ENCODE measurements around the gene AAK1. TPM values are rescaled to one million over a fixed set of nuclear protein-coding genes. Genes with fewer than 3 reads are reported as not detected.
"Not testable (repeated sequence)": the region's sequence is repeated elsewhere in the genome, so short reads cannot be mapped to it uniquely, and the experiment has no call there.

The AAK1 gene
- 10 to 100 TPM; 63.0 to 67.0 TPM for total RNA-seq
- long read RNA-seq, donor 1, transcript AAK1-208 (2 exons, 453 nt) = major isoform, 6 of 18 reads
- long read RNA-seq, donor 1, partial matches to known transcripts = 1 of 18 reads
- long read RNA-seq, donor 1, other reads (novel, unspliced or antisense) = 11 of 18 reads
- long read RNA-seq, donor 2, partial matches to known transcripts = 1 of 9 reads
- long read RNA-seq, donor 2, other reads (novel, unspliced or antisense) = 6 of 9 reads

DNA sequence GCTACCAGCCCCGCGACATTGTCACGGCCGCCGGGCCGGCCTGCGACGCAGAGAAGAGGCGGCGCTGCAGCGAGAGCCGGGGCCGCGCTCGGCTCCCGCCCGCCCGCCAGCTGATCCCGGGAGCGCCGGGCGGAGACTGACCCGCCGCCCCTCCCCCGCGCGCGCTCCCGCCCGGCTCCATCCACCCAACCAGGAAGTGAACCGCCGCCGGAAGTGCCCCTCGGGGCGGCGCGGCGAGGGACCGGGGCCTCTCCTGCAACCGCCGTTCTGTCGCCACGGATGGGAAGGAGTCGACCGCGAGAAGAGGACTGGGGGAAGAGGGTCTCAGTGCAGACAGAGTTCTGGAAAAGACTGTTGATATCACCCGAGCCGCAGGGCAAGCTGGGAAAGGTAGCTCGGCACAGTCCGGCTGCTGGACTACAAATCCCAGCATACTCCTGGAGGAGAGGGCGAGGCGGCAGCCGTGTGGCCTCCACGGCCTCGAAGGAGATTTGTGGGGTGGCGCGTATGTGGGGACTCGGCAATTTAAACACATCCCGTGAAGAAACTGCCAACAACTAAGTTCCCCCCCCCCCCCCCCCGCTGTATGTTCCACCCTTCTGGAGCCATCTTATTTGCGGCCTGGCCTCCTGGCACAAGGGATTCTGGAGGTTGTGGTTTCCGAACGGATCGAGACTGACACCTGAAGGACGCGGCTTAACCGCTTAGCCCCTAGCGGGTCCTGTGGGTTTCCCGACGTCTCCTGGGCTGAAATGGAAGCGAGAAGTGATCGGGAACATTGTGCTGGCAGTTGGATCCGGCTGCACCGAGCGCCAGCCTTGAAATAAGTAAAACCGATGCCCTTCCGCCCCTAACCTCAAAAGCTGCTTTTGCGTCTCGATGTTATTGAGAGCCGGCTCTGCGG lies at the start of gene AAK1:
Gene AAK1 (minus strand): TSS at position 138 of the 904 bp plus-strand sequence. CDS start 699 bp downstream, outside the sequence.
- peak; percentile 96 for DNase-seq (ENCODE audit: low spot score)
- intact Hi-C loops (cut with DNase I) = no loop called here

DNA sequence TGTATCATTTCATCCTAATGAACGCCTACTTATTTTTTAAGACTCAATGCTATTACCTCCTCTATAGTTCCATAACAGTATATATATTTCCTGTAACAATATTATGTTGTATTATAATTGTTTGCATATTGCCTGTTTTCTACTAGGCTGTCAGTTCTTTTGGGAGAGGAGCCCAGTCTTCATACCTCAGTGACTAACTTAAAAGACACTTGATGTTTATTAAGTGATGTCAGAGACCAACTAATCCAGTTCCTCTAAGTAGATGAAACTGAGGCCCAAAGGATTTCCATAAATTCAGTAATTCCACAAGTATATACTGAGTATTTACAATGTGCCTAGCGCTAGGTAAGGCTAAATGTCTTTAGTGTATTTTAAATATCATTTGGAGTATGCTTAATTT lies 48.9 kb upstream of the AAK1 start:
- DNase-seq (ENCODE audit: low spot score) = no peak
- intact Hi-C loops (cut with DNase I) = no loop called here

DNA sequence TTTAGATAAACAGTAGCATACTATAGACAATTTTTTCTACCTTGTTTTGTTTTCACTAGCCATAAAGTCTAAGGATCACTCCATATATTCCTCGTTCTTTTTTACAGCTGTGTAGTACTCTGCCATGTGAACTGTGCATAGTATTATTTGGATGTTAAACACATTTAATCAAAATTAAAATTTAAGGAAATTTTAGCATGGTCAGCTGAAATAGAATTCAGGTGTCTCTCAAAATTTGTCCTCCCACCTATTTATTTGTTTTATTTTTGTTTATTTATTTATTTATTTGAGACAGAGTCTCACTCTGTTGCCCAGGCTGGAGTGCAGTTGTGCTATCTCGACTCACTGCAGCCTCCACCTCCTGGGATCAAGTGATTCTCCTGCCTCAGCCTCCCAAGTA lies 46.4 kb upstream of the AAK1 start:
- no peak for DNase-seq (ENCODE audit: low spot score)
- intact Hi-C loops (cut with DNase I) = no loop called here

GRCh38 chr2:69689466-69689865 lies 45.9 kb upstream of the AAK1 start:
- intact Hi-C loops (cut with DNase I) = no loop called here
- no peak for DNase-seq (ENCODE audit: low spot score)

- DNase-seq (ENCODE audit: low spot score) = no peak
- intact Hi-C loops (cut with DNase I) = no loop called here
Measured at GRCh38 chr2:69687971-69688611, 44.6 kb upstream of the AAK1 start.

DNA sequence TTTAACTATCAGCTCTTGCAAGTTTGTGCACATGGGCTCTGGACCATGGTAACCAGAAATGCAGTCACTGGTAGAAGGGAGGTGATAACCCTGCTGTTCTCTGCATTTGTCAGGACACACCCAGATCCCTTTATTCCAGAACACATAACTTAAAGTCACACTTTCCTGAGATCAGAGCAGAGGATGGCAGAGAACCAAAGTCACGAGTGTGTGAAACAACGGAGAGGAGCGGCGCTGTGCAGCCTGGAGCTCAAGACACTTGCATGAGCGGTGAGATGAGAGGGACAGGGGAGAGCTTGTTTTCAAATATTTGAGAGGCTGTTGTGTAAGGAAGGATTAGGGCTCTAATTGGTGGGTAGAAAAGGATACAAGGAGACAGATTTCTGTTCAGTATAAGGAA lies 43.3 kb upstream of the AAK1 start:
- DNase-seq (ENCODE audit: low spot score) = no peak
- intact Hi-C loops (cut with DNase I) = no loop called here

DNA sequence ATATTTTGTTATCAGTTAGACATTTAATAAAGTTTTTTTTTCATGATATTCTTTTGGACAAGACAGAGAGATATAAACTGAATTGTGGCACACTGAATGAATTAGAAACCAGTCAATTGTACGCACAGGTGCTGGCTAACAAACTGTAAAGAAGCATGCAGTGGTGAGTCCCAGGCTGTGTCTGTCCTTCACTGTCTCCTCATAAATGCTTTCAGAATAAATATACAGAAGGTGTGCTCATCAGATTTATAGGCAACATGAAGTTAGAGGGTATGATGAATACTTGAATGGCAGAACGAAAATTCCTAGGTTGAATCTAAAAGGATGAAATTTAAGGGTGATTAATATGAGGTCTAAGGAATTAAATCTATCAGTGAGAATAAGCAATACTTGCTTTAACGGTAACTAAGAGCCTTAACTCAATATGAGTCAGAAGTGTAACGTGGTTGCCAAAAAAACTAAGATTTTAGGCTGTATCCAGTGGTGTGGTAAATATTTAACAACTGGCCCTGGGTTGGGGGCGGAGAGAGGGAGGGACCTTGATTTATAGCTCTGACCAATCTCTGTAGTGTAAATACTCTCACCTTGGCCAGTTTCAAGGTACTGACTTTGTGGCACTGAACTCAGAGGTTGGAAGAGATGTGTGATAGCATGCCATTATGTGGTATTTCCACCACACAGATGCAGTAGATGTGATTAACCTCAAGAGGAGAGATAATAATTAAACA lies 41.9 kb upstream of the AAK1 start:
- intact Hi-C loops (cut with DNase I) = no loop called here
- no peak for DNase-seq (ENCODE audit: low spot score)

- DNase-seq (ENCODE audit: low spot score) = no peak
- intact Hi-C loops (cut with DNase I) = no loop called here
Measured at GRCh38 chr2:69683170-69683971, 39.8 kb upstream of the AAK1 start.

GRCh38 chr2:69682525-69682924 lies 39.0 kb upstream of the AAK1 start:
- DNase-seq (ENCODE audit: low spot score) = no peak
- intact Hi-C loops (cut with DNase I) = no loop called here

DNA sequence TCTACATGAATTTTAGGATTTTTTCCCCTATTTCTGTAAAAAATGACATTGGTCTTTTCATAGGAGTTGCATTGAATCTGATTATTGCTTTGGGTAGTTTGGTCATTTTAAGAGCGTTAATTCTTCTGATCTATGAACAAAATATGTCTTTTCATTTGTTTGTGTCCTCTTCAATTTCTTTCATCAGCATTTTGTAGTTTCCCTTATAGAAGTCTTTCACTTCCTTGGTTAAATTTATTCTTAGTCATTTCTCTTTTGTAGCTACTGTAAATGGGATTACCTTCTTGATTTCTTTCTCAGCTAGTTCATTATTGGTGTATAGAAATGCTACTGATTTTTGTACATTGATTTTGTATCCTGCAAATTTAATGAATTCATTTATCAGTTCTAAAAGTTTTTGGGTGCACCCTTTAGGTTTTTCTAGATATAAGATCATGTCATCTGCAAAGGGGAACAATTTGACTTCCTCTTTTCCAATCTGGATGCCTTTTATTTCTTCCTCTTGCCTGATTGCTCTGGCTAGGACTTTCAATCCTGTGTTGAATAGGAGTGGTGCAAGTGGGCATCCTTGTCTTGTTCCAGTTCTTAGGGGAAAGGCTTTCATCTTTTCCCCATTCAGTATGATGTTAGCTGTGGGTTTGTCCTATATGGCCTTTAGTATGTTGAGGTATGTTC lies 36.6 kb upstream of the AAK1 start:
- DNase-seq (ENCODE audit: low spot score) = no peak

DNA sequence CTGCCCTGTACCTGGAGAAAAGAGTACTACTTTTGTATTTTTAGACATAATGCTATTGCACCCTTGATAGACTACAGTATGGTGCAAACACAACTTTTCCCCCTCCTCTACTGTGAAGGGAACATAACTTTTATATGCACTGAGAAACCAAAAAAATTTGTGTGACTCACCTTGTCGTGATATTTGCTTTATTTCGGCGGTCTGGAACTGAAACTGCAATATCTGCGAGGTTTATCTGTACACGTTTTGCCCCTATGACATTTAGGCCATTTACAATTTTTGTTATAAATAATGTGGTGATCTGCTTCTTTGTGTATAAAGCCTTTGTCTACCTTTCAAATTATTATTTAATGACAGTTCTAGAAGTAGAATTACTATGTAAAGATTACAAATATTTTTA lies 34.4 kb upstream of the AAK1 start:
- no peak for DNase-seq (ENCODE audit: low spot score)
- intact Hi-C loops (cut with DNase I) = no loop called here

More for the DNA sequence above, 36.6 kb upstream of the AAK1 start:
- intact Hi-C loops (cut with DNase I) = no loop called here

- DNase-seq (ENCODE audit: low spot score) = no peak
- intact Hi-C loops (cut with DNase I) = no loop called here
Measured at GRCh38 chr2:69676146-69676545, 32.6 kb upstream of the AAK1 start.

DNA sequence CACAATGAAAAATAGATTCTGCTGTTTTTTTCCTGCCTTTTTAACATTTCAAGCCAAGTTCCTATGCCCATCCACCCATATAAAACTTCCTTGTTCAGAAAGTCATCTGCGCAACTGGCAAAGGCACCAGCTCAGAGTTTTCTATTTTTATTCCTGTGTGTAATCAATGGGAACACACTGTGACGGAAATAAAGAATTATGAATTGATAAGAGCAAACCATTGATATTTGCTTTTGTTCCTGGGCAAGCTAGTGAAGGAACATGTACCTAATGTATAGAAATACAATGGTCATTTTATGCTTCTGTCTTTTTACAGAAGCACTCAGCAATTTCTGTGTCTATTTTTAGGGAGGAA lies 30.8 kb upstream of the AAK1 start:
- no peak for DNase-seq (ENCODE audit: low spot score)
- intact Hi-C loops (cut with DNase I) = no loop called here

DNA sequence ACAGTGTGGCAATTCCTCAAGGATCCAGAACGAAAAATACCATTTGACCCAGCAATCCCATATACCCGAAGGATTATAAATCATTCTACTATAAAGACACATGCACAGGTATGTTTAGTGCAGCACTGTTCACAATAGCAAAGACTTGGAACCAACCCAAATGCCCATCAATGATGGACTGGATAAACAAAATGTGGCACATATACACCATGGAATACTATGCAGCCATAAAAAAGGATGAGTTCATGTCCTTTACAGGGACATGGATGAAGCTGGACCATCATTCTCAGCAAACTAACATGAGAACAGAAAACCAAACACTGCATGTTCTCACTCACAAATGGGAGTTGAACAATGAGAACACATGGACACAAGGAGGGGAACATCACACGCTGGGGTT lies 29.6 kb upstream of the AAK1 start:
- intact Hi-C loops (cut with DNase I); DNase-seq (ENCODE audit: low spot score): not testable (repeated sequence)

DNA sequence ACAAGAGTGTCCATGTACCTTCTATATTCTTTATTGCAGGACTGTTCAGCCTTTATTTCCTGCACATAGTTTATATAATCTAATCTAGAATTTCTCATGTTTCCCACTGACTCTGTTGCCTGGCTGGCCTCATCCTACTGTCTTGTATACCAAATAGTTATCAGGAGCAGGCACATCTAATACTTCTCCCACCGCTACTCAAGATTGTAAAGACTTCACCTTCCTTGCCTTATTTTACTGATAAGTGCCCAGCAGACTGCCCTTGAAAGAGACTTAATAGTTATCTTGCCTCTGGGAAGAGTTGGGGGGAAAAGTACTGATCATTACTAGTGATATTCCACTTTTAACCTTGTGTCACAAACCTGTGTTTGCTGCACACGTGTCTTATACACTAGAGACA lies 26.1 kb upstream of the AAK1 start:
- intact Hi-C loops (cut with DNase I) = no loop called here
- no peak for DNase-seq (ENCODE audit: low spot score)

DNA sequence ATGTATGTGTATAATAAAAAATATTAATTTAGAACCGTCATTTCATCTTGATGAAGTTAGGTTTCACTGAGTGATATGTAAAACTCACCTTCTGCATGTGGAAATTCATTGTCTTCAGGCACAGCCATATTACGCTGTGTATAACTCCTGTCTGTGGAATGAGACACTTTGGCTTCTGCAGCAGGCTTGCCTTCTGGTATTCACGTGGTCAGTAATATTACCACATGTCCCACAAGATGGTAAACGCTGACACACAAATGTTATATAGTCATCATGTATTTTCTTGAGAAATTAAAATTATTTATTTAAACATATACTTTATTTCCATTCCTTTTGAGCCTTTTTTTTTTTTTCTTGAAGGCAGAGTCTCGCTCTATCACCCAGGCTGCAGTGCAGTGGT lies 25.1 kb upstream of the AAK1 start:
- intact Hi-C loops (cut with DNase I) = no loop called here
- DNase-seq (ENCODE audit: low spot score) = no peak

- no peak for DNase-seq (ENCODE audit: low spot score)
- intact Hi-C loops (cut with DNase I) = no loop called here
Measured at GRCh38 chr2:69667805-69668382, 24.4 kb upstream of the AAK1 start.

- intact Hi-C loops (cut with DNase I) = no loop called here
- DNase-seq (ENCODE audit: low spot score) = no peak
Measured at GRCh38 chr2:69665152-69665551, 21.6 kb upstream of the AAK1 start.

Measured in posterior vena cava (tissue), 2 donors.